ENCODE measurements around the gene VTI1A. TPM values are rescaled to one million over a fixed set of nuclear protein-coding genes. Genes with fewer than 3 reads are reported as not detected.

The VTI1A gene
- total and polyA plus RNA-seq, 2 experiments from 2014 or later = 20.4 to 39.8 TPM

DNA sequence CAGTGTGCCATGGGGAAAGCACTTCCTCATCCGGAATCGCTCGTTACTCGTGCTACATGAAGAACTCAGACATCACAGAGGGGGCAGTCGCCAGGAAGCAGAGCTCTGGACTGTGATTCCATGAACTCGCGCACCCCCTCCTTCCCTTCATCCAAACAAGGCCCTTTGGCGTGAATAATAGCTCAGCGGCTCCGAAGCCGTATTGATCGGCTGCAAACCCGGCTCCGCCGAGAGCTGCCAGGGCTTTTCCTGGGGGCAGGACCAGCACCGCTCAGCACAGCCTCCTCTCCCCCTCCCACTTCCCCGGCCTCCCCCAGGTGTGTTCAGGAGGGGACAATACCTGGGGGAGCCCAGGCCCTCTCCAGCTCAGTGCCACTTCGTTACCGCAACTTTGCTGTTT is 374.0 kb downstream of the VTI1A start:
- Histone ChIP-seq H3K4me2 (no peak overlapping the region), H3K36me3 (replicated peaks; ENCODE audit: insufficient read depth, low read depth) (no peaks in the 10 kb centered on the region), H3K9me2 (replicated peaks; ENCODE audit: insufficient read depth) (no peaks in the 10 kb centered on the region), H4K20me1 (ENCODE audit: insufficient read depth, poor library complexity, severe bottlenecking) (no peaks in the 10 kb centered on the region), H3K79me2 (no peaks in the 10 kb centered on the region), H3K4me3 (no peak overlapping the region), H2AFZ (no peak overlapping the region), H3K4me1 (ENCODE audit: insufficient read depth) (no peaks in the 10 kb centered on the region), H3K27me3 (no peaks in the 10 kb centered on the region), H3K27ac (no peak overlapping the region), H3K9me3 (ENCODE audit: low read depth) (no peaks in the 10 kb centered on the region)
- DNase-seq (ENCODE audit: low spot score) = no peak
- 97% methylated on average over 19 of the region's 19 CpGs for WGBS (ENCODE audit: low lambda C conversion rate, missing lambda C conversion rate)
- TF ChIP-seq EZH2 (IDR thresholded peaks at IDR 0.05; ENCODE audit: borderline replicate concordance) (no peak), EZH2phosphoT487 (IDR thresholded peaks at IDR 0.05; ENCODE audit: low read depth, severe bottlenecking, unreplicated experiment) (no peak)
- TF ChIP-seq, protein P1, sequence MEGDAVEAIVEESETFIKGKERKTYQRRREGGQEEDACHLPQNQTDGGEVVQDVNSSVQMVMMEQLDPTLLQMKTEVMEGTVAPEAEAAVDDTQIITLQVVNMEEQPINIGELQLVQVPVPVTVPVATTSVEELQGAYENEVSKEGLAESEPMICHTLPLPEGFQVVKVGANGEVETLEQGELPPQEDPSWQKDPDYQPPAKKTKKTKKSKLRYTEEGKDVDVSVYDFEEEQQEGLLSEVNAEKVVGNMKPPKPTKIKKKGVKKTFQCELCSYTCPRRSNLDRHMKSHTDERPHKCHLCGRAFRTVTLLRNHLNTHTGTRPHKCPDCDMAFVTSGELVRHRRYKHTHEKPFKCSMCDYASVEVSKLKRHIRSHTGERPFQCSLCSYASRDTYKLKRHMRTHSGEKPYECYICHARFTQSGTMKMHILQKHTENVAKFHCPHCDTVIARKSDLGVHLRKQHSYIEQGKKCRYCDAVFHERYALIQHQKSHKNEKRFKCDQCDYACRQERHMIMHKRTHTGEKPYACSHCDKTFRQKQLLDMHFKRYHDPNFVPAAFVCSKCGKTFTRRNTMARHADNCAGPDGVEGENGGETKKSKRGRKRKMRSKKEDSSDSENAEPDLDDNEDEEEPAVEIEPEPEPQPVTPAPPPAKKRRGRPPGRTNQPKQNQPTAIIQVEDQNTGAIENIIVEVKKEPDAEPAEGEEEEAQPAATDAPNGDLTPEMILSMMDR (IDR thresholded peaks at IDR 0.05; ENCODE audit: poor library complexity) = no peak

DNA sequence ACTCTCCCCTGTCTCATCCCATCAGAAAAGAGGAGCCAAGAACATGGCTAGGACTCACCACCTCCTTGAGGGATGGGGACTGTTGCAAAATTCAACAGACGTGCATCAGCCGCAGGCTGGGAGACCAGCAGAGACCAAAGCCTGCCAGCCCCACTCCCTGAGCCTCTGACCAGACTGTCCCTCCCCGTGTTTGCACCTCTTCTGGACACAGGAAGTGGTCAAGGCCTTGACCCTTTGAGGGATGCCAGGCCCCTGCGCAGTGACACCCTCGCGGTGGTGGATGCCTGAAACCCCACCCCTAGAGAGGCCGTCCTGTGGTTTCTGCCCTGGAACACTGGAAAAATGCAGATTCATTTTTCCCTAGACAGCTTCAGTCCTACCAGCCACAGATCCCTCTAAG is 374.6 kb downstream of the VTI1A start:
- H3K4me3 ChIP-seq = no peak overlapping the region
- no peaks in the 10 kb centered on the region for H3K27me3 ChIP-seq
- no peaks in the 10 kb centered on the region for H4K20me1 ChIP-seq (ENCODE audit: insufficient read depth, poor library complexity, severe bottlenecking)
- H3K9me2 ChIP-seq (replicated peaks; ENCODE audit: insufficient read depth) = no peaks in the 10 kb centered on the region
- H2AFZ ChIP-seq = no peak overlapping the region
- TF ChIP-seq, protein P1 (IDR thresholded peaks at IDR 0.05; ENCODE audit: poor library complexity) = no peak
- no peak for TF ChIP-seq EZH2 (IDR thresholded peaks at IDR 0.05; ENCODE audit: borderline replicate concordance)
- no peak for TF ChIP-seq EZH2phosphoT487 (IDR thresholded peaks at IDR 0.05; ENCODE audit: low read depth, severe bottlenecking, unreplicated experiment)
- no peaks in the 10 kb centered on the region for H3K4me1 ChIP-seq (ENCODE audit: insufficient read depth)
- 84% methylated on average over 7 of the region's 7 CpGs for WGBS (ENCODE audit: low lambda C conversion rate, missing lambda C conversion rate)
- no peak overlapping the region for H3K4me2 ChIP-seq
- H3K79me2 ChIP-seq = no peaks in the 10 kb centered on the region
- H3K36me3 ChIP-seq (replicated peaks; ENCODE audit: insufficient read depth, low read depth) = no peaks in the 10 kb centered on the region
- H3K9me3 ChIP-seq (ENCODE audit: low read depth) = no peaks in the 10 kb centered on the region
- no peak for DNase-seq (ENCODE audit: low spot score)
- H3K27ac ChIP-seq = no peak overlapping the region

DNA sequence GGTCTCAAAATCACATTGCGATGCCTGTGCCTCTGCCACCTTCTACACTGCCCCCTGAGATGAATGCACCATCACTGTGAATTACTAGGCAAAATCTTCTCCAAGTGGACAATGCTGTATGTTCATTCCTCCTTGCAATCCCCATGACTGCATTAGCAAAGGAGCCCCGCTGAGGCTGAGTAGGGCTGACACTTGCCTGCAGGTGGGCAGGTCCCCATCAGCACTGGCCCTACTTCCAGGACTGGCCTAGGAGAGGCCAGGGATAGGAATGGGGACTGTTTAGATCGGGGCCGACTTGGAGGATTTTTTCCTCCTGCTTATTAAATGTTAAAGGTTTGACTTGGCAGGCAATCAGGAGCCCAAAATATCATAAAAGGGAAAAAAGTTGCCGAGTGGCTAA is 376.0 kb downstream of the VTI1A start:
- no peaks in the 10 kb centered on the region for H3K9me3 ChIP-seq (ENCODE audit: low read depth)
- H3K27me3 ChIP-seq = no peaks in the 10 kb centered on the region
- no peak overlapping the region for H3K4me3 ChIP-seq
- TF ChIP-seq EZH2 (IDR thresholded peaks at IDR 0.05; ENCODE audit: borderline replicate concordance) (no peak), EZH2phosphoT487 (IDR thresholded peaks at IDR 0.05; ENCODE audit: low read depth, severe bottlenecking, unreplicated experiment) (no peak)
- TF ChIP-seq, protein P1 (IDR thresholded peaks at IDR 0.05; ENCODE audit: poor library complexity) = no peak
- H3K36me3 ChIP-seq (replicated peaks; ENCODE audit: insufficient read depth, low read depth) = no peaks in the 10 kb centered on the region
- H3K27ac ChIP-seq = no peak overlapping the region
- H3K4me2 ChIP-seq = no peak overlapping the region
- H3K79me2 ChIP-seq = no peaks in the 10 kb centered on the region
- no peak for DNase-seq (ENCODE audit: low spot score)
- H3K9me2 ChIP-seq (replicated peaks; ENCODE audit: insufficient read depth) = no peaks in the 10 kb centered on the region
- H3K4me1 ChIP-seq (ENCODE audit: insufficient read depth) = no peaks in the 10 kb centered on the region
- no peaks in the 10 kb centered on the region for H4K20me1 ChIP-seq (ENCODE audit: insufficient read depth, poor library complexity, severe bottlenecking)
- WGBS (ENCODE audit: low lambda C conversion rate, missing lambda C conversion rate) = 93% methylated on average over 5 of the region's 5 CpGs
- no peak overlapping the region for H2AFZ ChIP-seq

DNA sequence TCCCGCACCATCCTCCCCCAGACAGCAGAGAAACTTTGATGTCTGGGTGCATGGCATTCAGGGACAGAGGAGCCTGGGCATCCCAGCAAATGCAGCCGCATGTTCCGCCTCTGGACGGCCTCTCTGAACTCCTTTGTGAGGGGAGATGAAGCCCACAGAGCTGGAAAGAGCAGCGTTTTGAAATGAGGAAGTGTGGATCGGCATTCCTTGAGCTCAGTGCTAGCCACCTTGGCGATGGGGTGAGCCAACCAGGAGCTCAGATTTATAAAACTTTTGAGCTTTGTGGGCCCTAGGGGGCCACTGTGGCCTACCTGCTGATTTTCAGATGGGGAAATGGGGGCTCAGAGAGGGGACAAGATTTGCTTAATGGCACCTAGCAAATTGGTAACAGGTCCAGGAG is 376.6 kb downstream of the VTI1A start:
- TF ChIP-seq EZH2phosphoT487 (IDR thresholded peaks at IDR 0.05; ENCODE audit: low read depth, severe bottlenecking, unreplicated experiment) (no peak), EZH2 (IDR thresholded peaks at IDR 0.05; ENCODE audit: borderline replicate concordance) (no peak)
- TF ChIP-seq, protein P1 (IDR thresholded peaks at IDR 0.05; ENCODE audit: poor library complexity) = no peak
- WGBS (ENCODE audit: low lambda C conversion rate, missing lambda C conversion rate) = 95% methylated on average over 7 of the region's 7 CpGs
- H3K79me2 ChIP-seq = no peaks in the 10 kb centered on the region

More for the DNA sequence above, 376.6 kb downstream of the VTI1A start:
- Histone ChIP-seq H3K9me2 (replicated peaks; ENCODE audit: insufficient read depth) (no peaks in the 10 kb centered on the region), H2AFZ (no peak overlapping the region), H3K4me1 (ENCODE audit: insufficient read depth) (no peaks in the 10 kb centered on the region), H3K27ac (no peak overlapping the region), H3K36me3 (replicated peaks; ENCODE audit: insufficient read depth, low read depth) (no peaks in the 10 kb centered on the region), H3K9me3 (ENCODE audit: low read depth) (no peaks in the 10 kb centered on the region), H4K20me1 (ENCODE audit: insufficient read depth, poor library complexity, severe bottlenecking) (no peaks in the 10 kb centered on the region), H3K4me2 (no peak overlapping the region), H3K27me3 (no peaks in the 10 kb centered on the region), H3K4me3 (no peak overlapping the region)
- DNase-seq (ENCODE audit: low spot score) = no peak
